Peyer's patch (tissue), 4 donors: ENCODE results near the gene KAT5.

Experiments used
- POLR2A ChIP-seq, 2 donors: fragments of 450-650 bp; IDR thresholded peaks; one replicate each; pipeline ENCODE4 v1.5.1; 2017; ENCODE audit warnings: antibody characterized with exemption in 2 of 2, mild to moderate bottlenecking in 2 of 2, moderate library complexity in 2 of 2
- TF ChIP-seq, protein P1 (sequence below), 6 experiments: fragments of 450-650 bp in 4 of 6; fragments of 200-600 bp in 2 of 6; sonication (generic) in 1 of 6; IDR thresholded peaks; one replicate each; pipeline ENCODE4 v1.5.1; 2017 to 2019; ENCODE audit warnings: antibody characterized with exemption in 6 of 6, mild to moderate bottlenecking in 3 of 6, moderate library complexity in 1 of 6

GRCh38 chr11:65720211-65720934 lies 8.3 kb downstream of the KAT5 start, which contains the start of gene RNASEH2C:
- peak; percentile 60 to 87 for TF ChIP-seq POLR2A (IDR thresholded peaks at IDR 0.05)
- TF ChIP-seq, protein P1, sequence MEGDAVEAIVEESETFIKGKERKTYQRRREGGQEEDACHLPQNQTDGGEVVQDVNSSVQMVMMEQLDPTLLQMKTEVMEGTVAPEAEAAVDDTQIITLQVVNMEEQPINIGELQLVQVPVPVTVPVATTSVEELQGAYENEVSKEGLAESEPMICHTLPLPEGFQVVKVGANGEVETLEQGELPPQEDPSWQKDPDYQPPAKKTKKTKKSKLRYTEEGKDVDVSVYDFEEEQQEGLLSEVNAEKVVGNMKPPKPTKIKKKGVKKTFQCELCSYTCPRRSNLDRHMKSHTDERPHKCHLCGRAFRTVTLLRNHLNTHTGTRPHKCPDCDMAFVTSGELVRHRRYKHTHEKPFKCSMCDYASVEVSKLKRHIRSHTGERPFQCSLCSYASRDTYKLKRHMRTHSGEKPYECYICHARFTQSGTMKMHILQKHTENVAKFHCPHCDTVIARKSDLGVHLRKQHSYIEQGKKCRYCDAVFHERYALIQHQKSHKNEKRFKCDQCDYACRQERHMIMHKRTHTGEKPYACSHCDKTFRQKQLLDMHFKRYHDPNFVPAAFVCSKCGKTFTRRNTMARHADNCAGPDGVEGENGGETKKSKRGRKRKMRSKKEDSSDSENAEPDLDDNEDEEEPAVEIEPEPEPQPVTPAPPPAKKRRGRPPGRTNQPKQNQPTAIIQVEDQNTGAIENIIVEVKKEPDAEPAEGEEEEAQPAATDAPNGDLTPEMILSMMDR (IDR thresholded peaks at IDR 0.05), result peak in 2 of 6 experiments; percentile 26 to 39
